ENCODE results near the gene NOSIP. TPM values are rescaled to one million over a fixed set of nuclear protein-coding genes. Genes with fewer than 3 reads are reported as not detected.

NOSIP gene
- total RNA-seq, 1 experiment from 2014 or later, result 66.1 TPM

DNA sequence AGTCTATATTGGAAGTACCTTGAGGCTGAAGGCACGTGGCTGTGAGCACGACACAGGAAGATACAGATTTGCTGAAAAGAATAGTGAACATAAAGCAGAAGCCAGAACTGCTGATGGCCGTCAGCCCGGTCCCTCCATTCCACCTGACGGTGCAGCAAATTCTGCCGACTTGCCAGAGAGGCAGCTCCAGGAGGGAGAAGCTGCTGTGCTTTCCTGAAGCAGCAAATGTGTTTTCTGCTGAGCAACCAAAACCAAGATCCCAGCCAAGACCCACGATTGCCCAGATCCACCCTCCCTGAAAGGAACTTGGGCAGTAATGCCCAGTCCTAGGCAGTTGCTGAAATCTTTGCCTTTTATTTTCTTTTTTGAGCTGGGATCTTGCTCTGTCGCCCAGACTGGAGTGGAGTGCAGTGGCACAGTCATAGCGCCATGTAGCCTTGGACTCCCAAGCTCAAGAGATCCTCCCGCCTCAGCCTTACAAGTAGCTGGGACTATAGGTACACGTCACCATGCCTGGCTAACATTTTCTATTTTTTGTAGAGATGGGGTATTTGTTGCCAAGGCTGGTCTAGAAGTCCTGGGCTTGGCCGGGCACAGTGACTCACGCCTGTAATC, 59.5 kb downstream of the NOSIP start:
- TF ChIP-seq TCF7L2 (IDR thresholded peaks at IDR 0.05; ENCODE audit: low read depth, low read length) (no peak), SIN3A (IDR thresholded peaks at IDR 0.05; ENCODE audit: borderline replicate concordance, insufficient read depth, low read depth, low read length) (no peak), POLR2AphosphoS5 (IDR thresholded peaks at IDR 0.05; ENCODE audit: low read depth, low read length) (no peak)
- TF ChIP-seq, protein P1, sequence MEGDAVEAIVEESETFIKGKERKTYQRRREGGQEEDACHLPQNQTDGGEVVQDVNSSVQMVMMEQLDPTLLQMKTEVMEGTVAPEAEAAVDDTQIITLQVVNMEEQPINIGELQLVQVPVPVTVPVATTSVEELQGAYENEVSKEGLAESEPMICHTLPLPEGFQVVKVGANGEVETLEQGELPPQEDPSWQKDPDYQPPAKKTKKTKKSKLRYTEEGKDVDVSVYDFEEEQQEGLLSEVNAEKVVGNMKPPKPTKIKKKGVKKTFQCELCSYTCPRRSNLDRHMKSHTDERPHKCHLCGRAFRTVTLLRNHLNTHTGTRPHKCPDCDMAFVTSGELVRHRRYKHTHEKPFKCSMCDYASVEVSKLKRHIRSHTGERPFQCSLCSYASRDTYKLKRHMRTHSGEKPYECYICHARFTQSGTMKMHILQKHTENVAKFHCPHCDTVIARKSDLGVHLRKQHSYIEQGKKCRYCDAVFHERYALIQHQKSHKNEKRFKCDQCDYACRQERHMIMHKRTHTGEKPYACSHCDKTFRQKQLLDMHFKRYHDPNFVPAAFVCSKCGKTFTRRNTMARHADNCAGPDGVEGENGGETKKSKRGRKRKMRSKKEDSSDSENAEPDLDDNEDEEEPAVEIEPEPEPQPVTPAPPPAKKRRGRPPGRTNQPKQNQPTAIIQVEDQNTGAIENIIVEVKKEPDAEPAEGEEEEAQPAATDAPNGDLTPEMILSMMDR (IDR thresholded peaks at IDR 0.05), result no peak
- Histone ChIP-seq H3K27me3 (ENCODE audit: control insufficient read depth, insufficient read depth, low read length) (no peaks in the 10 kb centered on the region), H3K9me3 (ENCODE audit: control insufficient read depth, insufficient read depth, low read depth, low read length) (no peaks in the 10 kb centered on the region), H3K4me3 (ENCODE audit: low read depth in 2 of 2, low read length in 2 of 2) (no peak overlapping the region), H3K4me1 (ENCODE audit: control insufficient read depth, insufficient read depth, low read length) (no peaks in the 10 kb centered on the region), H3K27ac (ENCODE audit: low read length) (no peak overlapping the region), H3K36me3 (ENCODE audit: control insufficient read depth, insufficient read depth, low read length) (no peaks in the 10 kb centered on the region)
- no peak for DNase-seq (ENCODE audit: low read depth, low spot score)
- CTCF ChIA-PET, result no interaction called here
- POLR2A ChIA-PET, result no interaction called here
- ATAC-seq, result no peak
- intact Hi-C loops (cut with micrococcal nuclease; ENCODE audit: unreplicated experiment), result no loop called here
- BruUV-seq (replicated peaks), result no TSS peak
- in situ Hi-C loops (cut with HindIII; ENCODE audit: low pct_unique_long_range_greater_than_20kb, low sequenced_read_pairs), result no loop called here

DNA sequence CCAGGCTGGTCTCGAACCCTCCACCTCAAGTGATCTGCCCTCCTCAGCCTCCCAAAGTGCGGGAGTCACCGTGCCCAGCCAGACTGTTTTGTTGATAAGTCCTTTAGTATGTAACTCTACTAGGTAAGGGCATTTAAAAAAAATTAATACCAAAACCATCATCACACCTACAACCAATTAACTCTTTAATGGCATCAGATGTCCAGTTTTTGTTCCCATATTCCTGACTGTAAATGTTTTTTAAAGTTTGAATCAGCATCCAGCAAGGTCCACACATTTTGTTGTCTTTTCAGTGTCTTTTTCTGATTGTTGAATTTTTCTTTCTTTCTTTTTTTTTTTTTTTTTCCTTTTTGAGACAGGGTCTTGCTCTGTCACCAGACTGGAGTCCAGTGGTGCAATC, 62.3 kb downstream of the NOSIP start:
- H3K36me3 ChIP-seq (ENCODE audit: control insufficient read depth, insufficient read depth, low read length), result no peaks in the 10 kb centered on the region
- no peak for ATAC-seq
- intact Hi-C loops (cut with micrococcal nuclease; ENCODE audit: unreplicated experiment), result no loop called here
- BruUV-seq (replicated peaks), result no TSS peak
- H3K27ac ChIP-seq (ENCODE audit: low read length), result no peak overlapping the region
- CTCF ChIA-PET, result no interaction called here
- no peak overlapping the region for H3K4me3 ChIP-seq (ENCODE audit: low read depth in 2 of 2, low read length in 2 of 2)
- no peaks in the 10 kb centered on the region for H3K27me3 ChIP-seq (ENCODE audit: control insufficient read depth, insufficient read depth, low read length)
- POLR2A ChIA-PET, result no interaction called here
- in situ Hi-C loops (cut with HindIII; ENCODE audit: low pct_unique_long_range_greater_than_20kb, low sequenced_read_pairs), result no loop called here
- TF ChIP-seq, protein P2, sequence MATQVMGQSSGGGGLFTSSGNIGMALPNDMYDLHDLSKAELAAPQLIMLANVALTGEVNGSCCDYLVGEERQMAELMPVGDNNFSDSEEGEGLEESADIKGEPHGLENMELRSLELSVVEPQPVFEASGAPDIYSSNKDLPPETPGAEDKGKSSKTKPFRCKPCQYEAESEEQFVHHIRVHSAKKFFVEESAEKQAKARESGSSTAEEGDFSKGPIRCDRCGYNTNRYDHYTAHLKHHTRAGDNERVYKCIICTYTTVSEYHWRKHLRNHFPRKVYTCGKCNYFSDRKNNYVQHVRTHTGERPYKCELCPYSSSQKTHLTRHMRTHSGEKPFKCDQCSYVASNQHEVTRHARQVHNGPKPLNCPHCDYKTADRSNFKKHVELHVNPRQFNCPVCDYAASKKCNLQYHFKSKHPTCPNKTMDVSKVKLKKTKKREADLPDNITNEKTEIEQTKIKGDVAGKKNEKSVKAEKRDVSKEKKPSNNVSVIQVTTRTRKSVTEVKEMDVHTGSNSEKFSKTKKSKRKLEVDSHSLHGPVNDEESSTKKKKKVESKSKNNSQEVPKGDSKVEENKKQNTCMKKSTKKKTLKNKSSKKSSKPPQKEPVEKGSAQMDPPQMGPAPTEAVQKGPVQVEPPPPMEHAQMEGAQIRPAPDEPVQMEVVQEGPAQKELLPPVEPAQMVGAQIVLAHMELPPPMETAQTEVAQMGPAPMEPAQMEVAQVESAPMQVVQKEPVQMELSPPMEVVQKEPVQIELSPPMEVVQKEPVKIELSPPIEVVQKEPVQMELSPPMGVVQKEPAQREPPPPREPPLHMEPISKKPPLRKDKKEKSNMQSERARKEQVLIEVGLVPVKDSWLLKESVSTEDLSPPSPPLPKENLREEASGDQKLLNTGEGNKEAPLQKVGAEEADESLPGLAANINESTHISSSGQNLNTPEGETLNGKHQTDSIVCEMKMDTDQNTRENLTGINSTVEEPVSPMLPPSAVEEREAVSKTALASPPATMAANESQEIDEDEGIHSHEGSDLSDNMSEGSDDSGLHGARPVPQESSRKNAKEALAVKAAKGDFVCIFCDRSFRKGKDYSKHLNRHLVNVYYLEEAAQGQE (IDR thresholded peaks at IDR 0.05; ENCODE audit: insufficient read depth in 1 of 2, low read depth in 2 of 2, low read length in 1 of 2), result no peak
- no peaks in the 10 kb centered on the region for H3K9me3 ChIP-seq (ENCODE audit: control insufficient read depth, insufficient read depth, low read depth, low read length)
- no peak for DNase-seq (ENCODE audit: low read depth, low spot score)
- H3K4me1 ChIP-seq (ENCODE audit: control insufficient read depth, insufficient read depth, low read length), result no peaks in the 10 kb centered on the region

DNA sequence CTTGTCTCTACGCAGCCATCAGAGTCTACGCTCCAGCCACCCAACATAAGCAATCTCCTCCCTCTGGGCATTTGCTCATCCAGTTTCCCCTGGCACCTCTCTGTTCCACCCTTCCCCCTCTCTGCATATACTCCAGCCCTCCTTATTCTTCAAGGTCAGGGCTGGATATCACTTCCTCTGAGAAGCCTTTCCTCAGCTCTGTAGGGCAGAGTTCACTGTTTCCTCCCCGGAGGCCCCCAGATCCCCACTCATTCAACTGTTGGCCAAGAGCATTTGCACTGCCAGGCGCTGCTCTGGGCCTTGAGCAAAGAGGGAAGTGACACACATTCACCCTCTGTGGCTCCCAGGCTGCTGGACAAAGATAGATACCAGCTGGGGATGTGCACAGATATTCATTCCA, 64.6 kb downstream of the NOSIP start:
- no peaks in the 10 kb centered on the region for H3K9me3 ChIP-seq (ENCODE audit: control insufficient read depth, insufficient read depth, low read depth, low read length)
- no peak overlapping the region for H3K4me3 ChIP-seq (ENCODE audit: low read depth in 2 of 2, low read length in 2 of 2)
- BruUV-seq (replicated peaks), result no TSS peak
- no peak overlapping the region for H3K27ac ChIP-seq (ENCODE audit: low read length)
- ATAC-seq (no peak), DNase-seq (ENCODE audit: low read depth, low spot score) (no peak)
- no peaks in the 10 kb centered on the region for H3K27me3 ChIP-seq (ENCODE audit: control insufficient read depth, insufficient read depth, low read length)
- ChIA-PET CTCF (no interaction called here), POLR2A (interaction anchor here (0.6 kb wide), 1 partner anchor 13 kb away, joined by 14 read pairs; no protein-coding TSS in a partner anchor)
- TF ChIP-seq, protein P1 (IDR thresholded peaks at IDR 0.05), result no peak
- TF ChIP-seq, protein P2 (IDR thresholded peaks at IDR 0.05; ENCODE audit: insufficient read depth in 1 of 2, low read depth in 2 of 2, low read length in 1 of 2), result no peak
- TF ChIP-seq SIN3A (IDR thresholded peaks at IDR 0.05; ENCODE audit: borderline replicate concordance, insufficient read depth, low read depth, low read length), result no peak
- TF ChIP-seq TCF7L2 (IDR thresholded peaks at IDR 0.05; ENCODE audit: low read depth, low read length), result no peak
- TF ChIP-seq POLR2AphosphoS5 (IDR thresholded peaks at IDR 0.05; ENCODE audit: low read depth, low read length), result no peak
- in situ Hi-C loops (cut with HindIII; ENCODE audit: low pct_unique_long_range_greater_than_20kb, low sequenced_read_pairs), result no loop called here
- intact Hi-C loops (cut with micrococcal nuclease; ENCODE audit: unreplicated experiment), result no loop called here
- H3K36me3 ChIP-seq (ENCODE audit: control insufficient read depth, insufficient read depth, low read length), result no peaks in the 10 kb centered on the region
- no peaks in the 10 kb centered on the region for H3K4me1 ChIP-seq (ENCODE audit: control insufficient read depth, insufficient read depth, low read length)
